GM12892 (cell line): ENCODE measurements around the gene RNF186.

Experiments used
- POLR2A ChIP-seq: IDR thresholded peaks from 2 replicates; pipeline ENCODE4 v1.6.1; 2011; ENCODE audit warnings: low read depth, low read length, control low read depth
- POLR2AphosphoS5 ChIP-seq: IDR thresholded peaks from 2 replicates; pipeline ENCODE4 v1.6.1; 2011; ENCODE audit warnings: low read depth, low read length, control low read depth
- TAF1 ChIP-seq: IDR thresholded peaks from 2 replicates; pipeline ENCODE4 v1.6.1; 2011; ENCODE audit warnings: low read depth, mild to moderate bottlenecking, control low read depth, low read length, borderline replicate concordance

DNA sequence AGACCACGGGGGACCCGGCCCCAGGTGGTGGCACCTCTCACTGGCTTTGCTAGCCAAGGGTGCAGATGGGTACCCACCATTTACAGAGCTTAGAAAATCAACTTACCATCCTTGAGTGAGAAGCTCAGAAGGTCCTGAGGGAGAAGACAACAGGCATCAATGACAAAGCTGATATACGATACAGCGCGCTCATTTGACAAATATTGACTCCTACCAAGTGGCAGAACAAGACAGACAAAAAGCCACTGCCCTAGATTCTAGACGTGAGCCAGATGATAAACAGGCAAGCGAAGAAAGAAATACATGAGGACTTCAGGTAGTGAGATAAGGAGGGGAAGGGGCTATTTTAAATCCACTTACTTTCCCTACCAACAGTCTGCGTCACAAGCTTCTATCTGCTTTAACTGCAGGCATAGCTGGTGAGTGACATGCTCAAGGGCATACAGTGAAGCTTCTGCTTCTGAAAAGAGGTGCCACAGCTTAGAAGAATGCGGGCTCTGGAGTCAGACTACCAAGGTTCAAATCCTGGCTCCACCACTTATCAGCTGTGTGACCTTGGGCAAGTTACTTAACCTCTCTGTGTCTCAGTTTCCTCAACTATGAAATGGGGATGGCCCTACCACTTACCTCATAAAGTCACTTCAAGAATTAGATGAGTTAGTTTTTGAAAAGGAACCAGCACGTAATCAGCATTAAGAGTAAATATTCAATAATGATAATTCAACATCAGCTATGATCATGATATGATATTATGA, 44.5 kb downstream of the RNF186 start:
- TF ChIP-seq POLR2AphosphoS5 (no peak), POLR2A (no peak), TAF1 (no peak)
